Measurements from ENCODE around the gene ERVV-1.
"Not testable (repeated sequence)": the region's sequence is repeated elsewhere in the genome, so short reads cannot be mapped to it uniquely, and the experiment has no call there.

The ERVV-1 gene

GRCh38 chr19:53013621-53014020, at the start of gene ERVV-1:
Gene ERVV-1, plus strand, starts transcription at chr19:53013921. Its CDS starts 170 bp downstream, at chr19:53014091.
- H3K4me3 ChIP-seq (ENCODE audit: low read length) = no peak within 1 kb of the TSS
- no peak for TF ChIP-seq CTCF (conservative IDR thresholded peaks at IDR 0.05; ENCODE audit: low read length)
- no peak for DNase-seq (ENCODE audit: low read depth)

GRCh38 chr19:52967772-52968171, 45.9 kb upstream of the ERVV-1 start:
- no peak for TF ChIP-seq CTCF (conservative IDR thresholded peaks at IDR 0.05; ENCODE audit: low read length)
- no peak for DNase-seq (ENCODE audit: low read depth)
- no peak overlapping the region for H3K4me3 ChIP-seq (ENCODE audit: low read length)

- H3K4me3 ChIP-seq (ENCODE audit: low read length) = no peak overlapping the region
- DNase-seq (ENCODE audit: low read depth) = no peak
- TF ChIP-seq CTCF (conservative IDR thresholded peaks at IDR 0.05; ENCODE audit: low read length) = no peak
Measured at GRCh38 chr19:52981329-52981728, 32.4 kb upstream of the ERVV-1 start.

GRCh38 chr19:52983167-52983566, 30.6 kb upstream of the ERVV-1 start:
- not testable (repeated sequence) for H3K4me3 ChIP-seq (ENCODE audit: low read length); DNase-seq (ENCODE audit: low read depth)

GRCh38 chr19:52987221-52987620, 26.5 kb upstream of the ERVV-1 start:
- no peak overlapping the region for H3K4me3 ChIP-seq (ENCODE audit: low read length)
- no peak for TF ChIP-seq CTCF (conservative IDR thresholded peaks at IDR 0.05; ENCODE audit: low read length)
- no peak for DNase-seq (ENCODE audit: low read depth)

- no peak overlapping the region for H3K4me3 ChIP-seq (ENCODE audit: low read length)
- no peak for DNase-seq (ENCODE audit: low read depth)
- TF ChIP-seq CTCF (conservative IDR thresholded peaks at IDR 0.05; ENCODE audit: low read length) = no peak
Measured at GRCh38 chr19:52988506-52988905, 25.2 kb upstream of the ERVV-1 start.

- no peak for DNase-seq (ENCODE audit: low read depth)
- no peak for TF ChIP-seq CTCF (conservative IDR thresholded peaks at IDR 0.05; ENCODE audit: low read length)
- H3K4me3 ChIP-seq (ENCODE audit: low read length) = no peak overlapping the region
Measured at GRCh38 chr19:52990759-52991418, 22.8 kb upstream of the ERVV-1 start.
